ENCODE measurements around the gene RNF103.
A peak's percentile ranks its signal among the peaks of the same experiment; 100 is the strongest.
"Not testable (repeated sequence)": the region's sequence is repeated elsewhere in the genome, so short reads cannot be mapped to it uniquely, and the experiment has no call there.

RNF103 gene, protein sequence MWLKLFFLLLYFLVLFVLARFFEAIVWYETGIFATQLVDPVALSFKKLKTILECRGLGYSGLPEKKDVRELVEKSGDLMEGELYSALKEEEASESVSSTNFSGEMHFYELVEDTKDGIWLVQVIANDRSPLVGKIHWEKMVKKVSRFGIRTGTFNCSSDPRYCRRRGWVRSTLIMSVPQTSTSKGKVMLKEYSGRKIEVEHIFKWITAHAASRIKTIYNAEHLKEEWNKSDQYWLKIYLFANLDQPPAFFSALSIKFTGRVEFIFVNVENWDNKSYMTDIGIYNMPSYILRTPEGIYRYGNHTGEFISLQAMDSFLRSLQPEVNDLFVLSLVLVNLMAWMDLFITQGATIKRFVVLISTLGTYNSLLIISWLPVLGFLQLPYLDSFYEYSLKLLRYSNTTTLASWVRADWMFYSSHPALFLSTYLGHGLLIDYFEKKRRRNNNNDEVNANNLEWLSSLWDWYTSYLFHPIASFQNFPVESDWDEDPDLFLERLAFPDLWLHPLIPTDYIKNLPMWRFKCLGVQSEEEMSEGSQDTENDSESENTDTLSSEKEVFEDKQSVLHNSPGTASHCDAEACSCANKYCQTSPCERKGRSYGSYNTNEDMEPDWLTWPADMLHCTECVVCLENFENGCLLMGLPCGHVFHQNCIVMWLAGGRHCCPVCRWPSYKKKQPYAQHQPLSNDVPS

DNA sequence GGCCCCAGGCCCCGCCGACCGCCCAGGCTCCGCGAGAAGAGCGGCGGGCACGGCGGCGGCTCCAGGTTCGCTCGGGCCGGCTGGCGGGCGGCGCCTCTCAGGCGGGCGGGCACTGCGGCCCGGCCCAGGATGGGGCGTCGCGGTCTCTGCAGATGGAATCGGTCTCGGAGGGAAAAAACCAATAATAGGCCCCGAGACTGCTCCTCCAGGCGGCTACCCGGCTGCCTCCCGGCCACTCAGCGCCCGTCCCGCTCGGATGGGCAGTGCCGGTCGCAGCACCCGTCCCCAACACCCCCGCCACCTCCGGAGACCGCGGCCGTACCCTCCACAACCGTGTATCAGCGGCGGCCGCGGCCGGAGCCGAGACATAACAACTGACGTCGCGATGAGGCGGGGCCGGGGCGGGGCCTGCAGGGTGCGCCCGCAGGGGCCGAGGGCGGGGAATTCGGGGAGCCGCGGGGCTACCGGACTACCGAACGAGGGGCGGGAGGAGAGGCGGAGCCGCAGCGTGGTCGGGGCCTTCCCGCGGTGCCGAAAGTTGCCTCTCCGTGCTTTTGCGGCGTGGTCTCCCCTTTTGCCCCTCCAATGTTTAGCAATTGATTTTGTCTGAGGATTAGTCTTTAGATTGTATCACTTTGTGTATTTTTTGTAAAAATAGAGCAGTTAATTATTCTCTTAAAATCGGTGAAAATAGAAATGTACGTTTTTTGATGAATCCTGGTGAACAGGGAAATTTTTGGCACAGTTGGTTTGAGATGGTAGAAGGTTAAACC lies at the start of gene RNF103:
RNF103 (minus strand) TSS at position 372 of the 773 bp plus-strand sequence. CDS start 979 bp downstream, outside the sequence.
- peak; percentile 91 for DNase-seq (ENCODE audit: low spot score)

DNA sequence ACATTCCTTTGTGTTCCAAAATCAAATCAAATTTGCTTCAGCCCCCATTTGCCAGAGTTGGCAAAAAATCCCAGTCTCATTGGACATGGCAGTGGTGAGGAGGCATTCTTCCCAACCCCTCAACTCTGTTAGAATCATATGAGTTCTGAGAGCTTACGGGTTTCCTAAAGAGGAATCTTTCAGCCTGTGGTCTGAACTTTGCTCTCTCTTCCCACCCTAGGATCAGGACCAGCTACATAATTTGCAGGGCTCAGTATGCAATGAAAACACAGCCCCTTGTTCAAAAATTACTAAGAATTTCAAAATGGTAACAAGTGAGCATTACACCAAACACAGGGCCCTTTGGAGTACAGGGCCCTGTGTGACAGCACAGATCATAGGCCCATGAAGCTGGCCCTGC lies 49.3 kb upstream of the RNF103 start:
- no peak for DNase-seq (ENCODE audit: low spot score)

DNA sequence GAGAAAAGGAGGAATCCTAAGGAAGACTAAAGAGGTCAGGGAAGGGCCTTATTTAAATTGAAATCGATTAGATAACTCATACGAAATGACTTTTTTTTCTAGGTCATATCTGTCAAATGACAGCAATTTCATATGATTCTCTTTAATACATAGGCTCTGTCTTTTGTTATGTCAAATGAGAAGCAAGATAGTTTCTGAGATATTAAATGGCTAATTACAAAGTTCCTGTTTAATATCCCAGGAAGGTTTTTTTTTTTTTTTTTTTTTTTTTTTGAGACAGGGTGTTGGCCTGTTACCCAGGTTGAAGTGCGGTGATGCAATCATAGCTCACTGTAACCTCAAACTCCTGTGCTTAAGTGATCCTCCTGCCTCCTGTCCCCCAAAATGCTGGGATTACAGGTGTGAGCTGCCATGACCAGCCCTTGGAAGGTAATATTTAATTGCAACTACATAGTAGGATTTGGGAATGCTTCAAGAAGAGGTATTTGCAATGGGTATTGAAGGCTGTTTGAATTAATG lies 48.4 kb upstream of the RNF103 start:
- no peak for DNase-seq (ENCODE audit: low spot score)

DNA sequence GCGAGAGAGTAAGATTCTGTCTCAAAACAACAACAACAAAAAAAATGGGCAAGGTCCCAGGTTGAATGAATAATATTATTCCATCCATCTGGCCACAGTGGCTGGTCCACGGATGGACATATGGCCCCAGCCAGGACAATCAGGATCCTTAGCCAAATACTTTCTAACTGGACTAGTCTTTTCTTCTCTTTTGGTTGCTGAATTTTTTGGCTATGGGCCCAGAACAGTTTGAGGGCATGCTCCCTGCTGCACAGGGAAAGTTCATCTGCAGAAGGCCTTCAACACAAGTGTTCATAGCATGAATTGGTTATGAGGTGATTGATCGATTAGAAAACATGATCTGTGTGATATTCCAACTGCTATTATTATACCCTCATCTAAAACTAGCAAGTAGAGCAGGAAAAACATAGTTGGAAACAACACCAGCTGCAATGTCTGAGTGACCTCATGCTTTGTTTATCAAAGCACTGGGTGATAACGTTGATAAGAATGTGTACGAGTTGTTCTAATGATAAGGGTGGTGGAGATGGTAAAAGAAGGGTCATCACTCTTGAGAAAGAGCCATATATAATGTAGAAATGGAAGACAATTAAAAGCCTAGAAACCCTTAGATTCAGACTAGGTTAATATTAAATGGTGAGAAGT lies 47.8 kb upstream of the RNF103 start:
- no peak for DNase-seq (ENCODE audit: low spot score)

DNA sequence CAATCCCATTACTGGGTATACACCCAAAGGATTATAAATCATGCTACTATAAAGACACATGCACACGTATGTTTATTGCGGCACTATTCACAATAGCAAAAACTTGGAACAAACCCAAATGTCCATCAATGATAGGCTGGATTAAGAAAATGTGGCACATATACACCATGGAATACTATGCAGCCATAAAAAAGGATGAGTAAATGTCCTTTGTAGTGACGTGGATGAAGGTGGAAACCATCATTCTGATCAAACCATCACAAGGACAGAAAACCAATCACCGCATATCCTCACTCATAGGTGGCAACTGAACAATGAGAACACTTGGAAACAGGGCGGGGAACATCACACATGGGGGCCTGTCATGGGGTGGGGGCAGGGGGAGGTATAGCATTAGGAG lies 45.7 kb upstream of the RNF103 start:
- not testable (repeated sequence) for DNase-seq (ENCODE audit: low spot score)

DNA sequence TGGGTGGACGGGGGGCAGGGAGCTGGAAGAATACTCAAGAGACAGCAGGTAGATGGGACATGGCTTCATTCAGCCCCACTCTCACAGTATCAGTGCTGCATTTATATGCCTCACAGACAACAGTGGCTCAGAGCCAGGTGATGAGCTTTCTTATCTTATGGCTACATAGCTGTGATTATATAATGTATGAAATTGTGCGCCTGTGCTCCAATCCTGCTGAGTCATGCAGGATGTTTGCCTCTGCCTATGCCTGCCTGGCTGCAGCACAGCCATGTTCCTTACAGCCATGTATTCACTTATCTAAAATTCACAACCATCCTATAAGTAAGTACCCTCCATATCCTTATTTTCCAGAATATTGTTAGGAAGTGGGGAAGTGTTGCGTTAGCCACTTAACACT lies 37.7 kb upstream of the RNF103 start:
- DNase-seq (ENCODE audit: low spot score), result no peak

DNA sequence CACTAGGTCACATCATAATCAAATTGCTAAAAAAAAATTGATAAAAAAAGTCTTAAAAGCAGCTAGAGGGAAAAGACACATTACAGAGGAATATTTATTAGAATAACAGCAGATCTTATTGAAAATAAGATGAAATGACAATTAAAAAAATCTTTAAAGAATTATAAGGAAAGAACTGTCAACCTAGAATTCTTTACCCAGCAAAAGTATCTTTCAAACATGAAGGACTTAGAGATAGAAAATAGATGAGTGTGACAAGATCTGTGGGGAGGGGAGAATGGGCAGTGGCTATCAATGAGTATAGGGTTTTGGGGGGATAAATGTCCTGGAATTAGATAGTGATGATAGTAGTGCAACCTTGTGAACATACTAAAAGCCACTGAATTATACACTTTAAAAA lies 26.5 kb upstream of the RNF103 start:
- DNase-seq (ENCODE audit: low spot score), result no peak

DNA sequence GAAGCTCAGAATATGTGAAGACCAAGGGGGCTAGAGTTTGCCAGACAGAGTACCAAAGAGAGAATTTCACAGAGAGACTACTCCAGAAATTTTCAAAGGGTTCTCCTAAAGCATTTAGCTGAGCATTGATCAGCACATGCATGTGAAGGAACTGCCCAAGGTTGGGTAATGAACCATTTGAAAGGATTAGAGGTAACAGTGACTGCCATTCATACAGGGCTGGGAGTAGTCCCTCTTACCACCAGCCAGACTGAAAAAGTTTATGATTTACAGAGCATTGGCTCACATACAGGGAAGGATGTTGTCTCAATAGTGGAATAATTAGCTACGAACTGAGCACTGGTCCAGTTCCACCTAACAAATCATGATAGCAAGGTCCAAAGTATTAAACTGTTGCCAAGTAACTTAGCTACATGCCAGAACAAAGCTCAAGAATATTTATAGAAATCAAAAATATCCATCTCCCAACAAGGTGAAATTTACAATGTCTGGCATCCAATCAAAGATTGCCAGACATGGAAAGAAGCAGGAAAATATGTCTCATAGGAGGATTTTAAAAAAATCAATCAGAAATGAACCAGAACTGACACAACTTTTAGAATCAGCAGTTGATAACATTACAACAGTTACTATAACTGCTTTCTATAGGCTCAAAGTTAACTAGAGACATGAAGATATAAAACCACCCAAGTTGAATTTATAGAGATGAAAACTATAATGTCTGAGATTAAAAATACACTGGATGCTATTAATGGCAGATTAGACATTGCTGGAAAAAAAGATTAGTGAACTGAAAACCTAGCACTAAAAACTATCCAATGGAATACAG lies 25.7 kb upstream of the RNF103 start:
- no peak for DNase-seq (ENCODE audit: low spot score)

DNA sequence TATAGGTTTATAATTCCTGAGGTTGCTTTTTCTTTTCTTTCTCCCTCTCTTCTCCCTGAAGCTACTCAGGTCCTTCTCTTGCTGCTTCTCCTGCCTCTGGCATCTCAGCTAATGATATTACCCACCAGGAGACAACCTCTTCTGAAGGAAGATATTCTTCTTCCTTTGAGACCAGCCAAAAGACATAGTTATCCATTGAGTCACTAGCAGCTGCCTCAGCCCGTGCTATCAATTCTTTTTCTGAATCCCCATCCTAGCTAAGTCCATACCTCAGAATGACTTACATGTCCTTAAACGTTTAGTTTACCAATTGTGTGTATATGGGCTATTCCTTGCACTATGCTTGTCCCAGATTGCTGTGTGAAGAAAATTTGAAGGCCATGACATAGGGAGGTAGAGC lies 25.0 kb upstream of the RNF103 start:
- DNase-seq (ENCODE audit: low spot score), result no peak

DNA sequence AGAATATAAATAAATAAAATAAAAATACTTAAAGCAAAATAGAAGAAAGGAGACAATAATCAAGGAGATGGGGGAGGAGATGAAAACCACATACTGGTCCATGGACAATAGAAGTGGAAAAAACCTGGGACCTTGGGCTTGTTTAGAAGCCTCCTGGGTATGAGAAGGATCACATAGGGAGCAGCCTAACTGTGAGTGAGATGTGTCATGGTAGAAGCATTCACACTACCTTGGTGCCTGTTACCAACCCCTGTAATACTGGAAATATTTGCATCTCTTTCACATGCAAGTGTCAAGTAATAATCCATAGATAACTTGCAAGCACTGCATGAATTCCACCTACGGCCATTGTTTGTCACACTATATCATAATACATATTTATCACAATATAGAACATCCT lies 23.2 kb upstream of the RNF103 start:
- no peak for DNase-seq (ENCODE audit: low spot score)

DNA sequence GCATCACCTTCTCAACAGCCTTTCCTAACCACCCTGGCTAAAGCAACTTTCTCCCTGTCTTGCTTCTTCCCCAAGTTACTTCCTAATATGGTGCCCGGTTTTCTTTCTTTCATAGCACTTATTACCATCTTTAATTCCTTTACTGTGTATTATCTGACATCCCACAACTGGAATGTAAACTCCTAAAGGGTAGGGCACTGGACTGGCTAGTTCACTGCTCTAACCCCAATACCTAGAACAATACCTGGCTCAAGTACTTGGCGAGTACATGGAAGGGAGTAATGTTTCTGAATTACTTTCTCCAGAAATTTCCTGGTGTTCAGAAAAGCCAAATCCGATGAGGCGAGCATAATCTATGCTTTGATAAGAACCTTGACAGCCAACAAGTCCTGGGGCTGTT lies 22.7 kb upstream of the RNF103 start:
- DNase-seq (ENCODE audit: low spot score), result no peak

DNA sequence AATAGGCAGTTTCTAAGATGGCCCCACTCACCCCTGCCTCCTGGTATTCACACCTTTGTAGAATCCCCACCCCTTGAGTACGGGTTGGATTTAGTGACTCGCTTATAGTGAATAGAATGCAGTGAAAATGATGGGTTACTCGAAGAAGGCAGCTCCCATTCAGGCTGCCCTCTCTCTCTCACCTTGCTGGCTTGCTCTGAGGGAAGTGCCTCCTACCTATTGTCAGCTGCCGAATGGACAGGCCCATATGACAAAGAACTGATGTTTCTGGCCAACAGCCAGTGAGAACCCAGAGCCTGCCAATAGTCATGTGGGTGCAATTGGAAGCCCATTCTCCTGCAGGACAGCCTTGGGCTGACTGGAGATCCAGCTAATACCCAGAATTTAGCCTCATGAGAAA lies 22.1 kb upstream of the RNF103 start:
- DNase-seq (ENCODE audit: low spot score), result no peak

DNA sequence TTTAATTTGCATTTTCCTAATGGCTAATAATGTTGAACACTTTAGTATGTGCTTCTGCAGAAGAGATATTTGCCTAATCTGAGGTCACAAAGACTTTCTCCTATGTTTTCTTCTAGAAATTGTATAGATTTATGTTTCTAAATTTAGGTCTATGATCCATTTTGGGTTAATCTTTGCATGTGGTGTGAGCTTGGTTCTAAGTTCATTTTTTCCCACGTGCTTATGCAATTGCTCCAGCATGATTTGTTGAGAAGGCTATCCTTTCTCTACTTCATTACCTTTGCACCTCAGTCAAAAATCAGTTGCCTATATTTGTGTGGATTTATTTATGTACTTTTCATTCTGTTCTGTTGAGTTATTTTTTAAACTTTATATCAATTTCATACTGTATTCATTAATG lies 15.0 kb upstream of the RNF103 start:
- no peak for DNase-seq (ENCODE audit: low spot score)

DNA sequence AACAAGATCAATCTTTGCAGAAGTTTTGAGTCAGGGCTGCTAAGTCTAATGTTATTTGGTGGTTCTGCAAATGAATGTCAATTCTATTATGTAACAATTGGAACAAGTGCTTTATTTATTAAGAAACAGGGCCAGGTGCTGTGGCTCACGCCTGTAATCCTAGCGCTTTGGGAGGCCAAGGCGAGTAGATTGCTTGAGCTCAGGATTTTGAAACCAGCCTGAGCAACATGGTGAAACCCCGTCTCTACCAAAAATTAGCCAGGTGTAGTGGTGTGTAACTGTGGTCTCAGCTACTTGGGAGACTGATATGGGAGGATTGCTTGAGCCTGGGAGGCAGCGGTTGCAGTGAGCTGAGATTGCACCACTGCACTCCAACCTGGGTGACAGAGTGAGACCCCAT lies 13.2 kb upstream of the RNF103 start:
- no peak for DNase-seq (ENCODE audit: low spot score)

DNA sequence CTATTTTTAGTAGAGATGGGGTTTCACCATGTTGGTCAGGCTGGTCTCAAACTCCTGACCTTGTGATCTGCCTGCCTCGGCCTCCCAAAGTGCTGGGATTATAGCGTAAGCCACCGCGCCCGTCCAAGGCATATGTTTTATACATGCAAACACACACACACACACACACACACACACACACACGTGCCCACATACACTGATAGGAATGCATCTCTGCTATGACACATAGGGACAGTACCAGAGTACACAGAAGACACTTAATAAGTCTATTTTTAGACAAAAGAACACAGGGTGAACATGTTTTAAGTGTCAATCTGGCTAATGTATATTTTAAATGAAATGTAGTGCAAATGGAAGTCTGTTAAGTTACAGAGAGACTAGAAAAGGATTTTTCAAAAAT lies 10.7 kb upstream of the RNF103 start:
- DNase-seq (ENCODE audit: low spot score), result no peak

DNA sequence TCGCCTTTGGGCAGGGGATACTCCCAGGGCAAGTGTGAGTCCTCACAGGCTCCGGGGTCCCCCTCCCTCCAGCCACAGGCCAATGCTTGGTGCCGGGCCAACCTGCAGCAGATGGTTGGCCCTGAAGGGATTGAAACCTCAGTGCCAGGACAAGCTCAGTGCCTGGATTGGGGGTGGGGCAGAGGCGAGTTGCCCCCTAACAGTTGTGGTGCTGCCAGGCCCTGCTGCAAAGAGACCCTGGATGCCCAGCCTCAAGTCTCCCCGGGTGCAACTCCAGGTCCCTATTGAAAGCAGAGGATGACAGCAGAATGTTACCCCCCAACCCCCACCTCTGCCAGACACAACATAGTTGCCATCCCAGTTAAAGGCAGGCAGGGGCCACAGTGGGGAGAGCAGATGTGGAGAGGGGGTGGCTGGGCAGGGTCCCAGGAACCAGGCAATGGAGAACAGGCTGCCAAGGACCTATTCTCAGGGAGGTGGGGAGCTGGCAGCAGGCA lies 9.5 kb upstream of the RNF103 start:
- DNase-seq (ENCODE audit: low spot score), result no peak

DNA sequence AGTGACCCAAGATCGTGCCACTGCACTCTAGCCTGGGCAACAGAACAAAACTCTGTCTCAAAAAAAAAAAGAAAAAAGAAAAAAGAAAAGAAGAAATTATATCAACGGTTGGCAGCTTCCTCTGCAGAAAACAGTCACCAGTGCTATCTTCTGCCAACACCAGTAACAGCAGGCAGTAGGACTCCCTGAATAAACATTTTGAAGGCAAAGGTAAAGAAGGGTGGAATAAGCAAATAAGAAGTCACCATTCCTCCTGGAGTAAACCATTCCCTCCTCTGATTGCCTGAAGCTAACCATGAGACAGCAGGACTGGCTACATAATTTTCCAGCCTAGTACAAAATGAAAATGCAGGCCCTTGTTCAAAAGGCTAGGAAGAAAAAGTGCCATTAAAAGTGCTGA lies 9.0 kb upstream of the RNF103 start:
- no peak for DNase-seq (ENCODE audit: low spot score)

DNA sequence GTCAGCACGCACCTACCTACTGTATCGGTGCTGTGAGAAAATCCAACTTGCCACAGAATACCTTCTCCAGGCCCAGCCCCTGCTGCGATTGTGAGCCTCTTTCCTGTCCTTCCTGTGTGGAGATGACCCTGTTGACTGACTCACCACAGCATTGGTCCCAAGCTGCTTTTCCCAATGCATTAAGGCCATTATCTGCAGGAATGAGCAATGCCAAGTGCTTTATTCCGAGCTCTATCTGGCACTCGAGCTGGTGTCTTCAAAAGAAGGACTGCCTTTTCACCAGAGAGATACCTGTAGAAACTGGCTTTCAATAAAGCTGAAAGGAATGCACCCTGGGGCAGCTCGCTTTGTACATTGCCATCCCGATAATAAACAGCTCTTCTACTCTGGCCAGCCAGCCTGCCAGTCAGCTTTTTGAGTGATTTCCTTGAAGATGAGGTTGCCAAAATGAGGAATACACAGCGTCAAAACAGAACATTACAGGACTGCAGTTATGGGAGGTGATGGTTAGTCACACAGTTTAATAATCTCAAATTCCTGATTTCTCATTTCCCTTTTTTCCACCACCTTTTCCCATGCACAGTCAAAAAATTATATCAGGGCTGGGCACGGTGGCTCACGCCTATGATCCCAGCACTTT lies 8.3 kb upstream of the RNF103 start:
- no peak for DNase-seq (ENCODE audit: low spot score)

DNA sequence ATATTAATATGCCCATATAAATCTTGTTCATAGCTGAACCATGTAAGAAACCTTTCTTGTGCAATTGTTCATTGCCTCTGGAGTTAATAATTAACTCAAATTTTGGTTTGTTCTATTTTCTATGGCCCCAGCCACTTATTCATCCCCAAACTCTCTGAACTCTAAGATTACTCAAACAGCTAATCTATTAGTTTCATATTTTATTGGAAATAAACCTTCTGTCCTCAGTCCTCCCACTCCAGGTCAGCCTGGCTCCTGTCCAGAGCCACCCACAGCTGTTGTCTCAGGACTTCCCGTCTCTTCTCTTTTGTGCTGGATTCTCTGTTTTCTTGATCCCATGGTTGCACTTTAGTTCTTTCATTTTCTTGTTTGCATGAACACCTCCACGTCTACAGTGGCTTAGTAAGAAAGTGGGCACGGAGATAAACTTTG lies 4.4 kb upstream of the RNF103 start:
- DNase-seq (ENCODE audit: low spot score), result peak; percentile 45

DNA sequence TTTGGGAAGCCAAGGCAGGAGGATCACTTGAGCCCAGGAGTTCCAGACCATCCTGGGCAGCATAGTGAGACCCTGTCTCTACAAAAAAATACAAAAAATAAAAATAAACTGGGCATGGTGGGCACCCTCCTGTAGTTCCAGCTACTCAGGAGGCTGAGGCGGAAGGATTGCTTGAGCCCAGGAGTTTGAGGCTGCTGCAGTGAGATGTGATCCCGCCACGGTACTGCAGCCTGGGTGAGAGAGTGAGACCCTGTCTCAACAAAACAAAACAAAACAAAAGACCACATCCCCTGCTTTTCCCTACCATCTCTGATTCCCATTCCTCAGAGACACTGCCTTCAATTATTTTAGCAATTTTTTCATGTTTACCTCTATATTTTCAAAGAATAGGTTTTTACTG lies 3.9 kb upstream of the RNF103 start:
- DNase-seq (ENCODE audit: low spot score), result no peak

DNA sequence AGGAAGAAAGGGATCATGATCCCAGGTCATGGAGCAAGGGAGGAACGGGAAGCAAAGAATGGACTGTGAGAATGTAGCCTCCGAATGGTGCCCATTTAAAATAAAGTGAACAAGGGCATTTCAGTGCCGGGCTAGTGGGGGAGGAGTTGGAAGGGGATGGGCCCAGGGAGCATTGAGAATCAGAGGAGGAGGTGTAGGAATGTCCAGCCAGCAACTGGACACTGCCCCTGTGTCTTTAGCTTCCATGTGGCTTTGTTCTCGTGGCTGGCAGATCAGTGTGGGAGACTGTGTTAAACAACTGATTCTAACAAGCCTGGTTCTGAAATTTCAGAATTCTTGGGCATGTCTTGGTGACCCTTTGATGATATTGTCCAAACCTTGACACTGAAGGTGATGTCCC lies 1.4 kb upstream of the RNF103 start:
- DNase-seq (ENCODE audit: low spot score), result no peak
